Sigmoid colon (tissue), 7 donors: ENCODE results near the gene RNF212. TPM values are rescaled to one million over a fixed set of nuclear protein-coding genes. Genes with fewer than 3 reads are reported as not detected.

Experiments
- DNase-seq: peaks from one replicate; pipeline ENCODE4 v3.0.0-alpha.2; 2019
- H3K27ac ChIP-seq, 4 donors: fragments of 200-600 bp; sonication (generic); one replicate each; pipeline ENCODE4 v1.5.1; 2016 to 2019; ENCODE audit warnings: mild to moderate bottlenecking in 1 of 4
- H3K27me3 ChIP-seq, 3 donors: fragments of 200-600 bp; sonication (generic); one replicate each; pipeline ENCODE4 v1.5.1; 2019; ENCODE audit warnings: mild to moderate bottlenecking in 1 of 3
- H3K36me3 ChIP-seq, 4 donors: fragments of 200-600 bp; sonication (generic); one replicate each; pipeline ENCODE4 v1.5.1; 2016 to 2019
- H3K4me1 ChIP-seq, 4 donors: fragments of 200-600 bp; sonication (generic); one replicate each; pipeline ENCODE4 v1.5.1; 2017 to 2019
- H3K4me3 ChIP-seq, 4 donors: fragments of 200-600 bp; sonication (generic); one replicate each; pipeline ENCODE4 v1.5.1; 2017 to 2019; ENCODE audit warnings: mild to moderate bottlenecking in 2 of 4, moderate library complexity in 1 of 4
- H3K9me3 ChIP-seq, 4 donors: fragments of 200-600 bp in 3 of 4; sonication (generic) in 3 of 4; one replicate each; pipeline versions ENCODE4 v1.5.1 to v1.6.1; 2013 to 2019
- EP300 ChIP-seq, 4 donors: sonication (generic); formaldehyde crosslinking; IDR thresholded peaks; one replicate each; pipeline ENCODE4 v1.6.1; 2017; ENCODE audit warnings: antibody characterized with exemption in 4 of 4
- POLR2A ChIP-seq, 2 donors: fragments of 450-650 bp; IDR thresholded peaks; one replicate each; pipeline ENCODE4 v1.6.1; 2016; ENCODE audit warnings: antibody characterized with exemption in 2 of 2, mild to moderate bottlenecking in 2 of 2, moderate library complexity in 2 of 2
- POLR2AphosphoS5 ChIP-seq, 4 donors: sonication (generic); formaldehyde crosslinking; IDR thresholded peaks; one replicate each; pipeline ENCODE4 v1.6.1; 2017; ENCODE audit warnings: antibody characterized with exemption in 4 of 4
- WGBS, 2 donors: extraction: QIAGEN DNeasy Blood & Tissue Kit; methylation state at CpG; one replicate each; pipeline ENCODE4 v1.1.7; 2013; 5-methylcytosine and 5-hydroxymethylcytosine counted together
- intact Hi-C: fragments of 100-400 bp; cut with DNase I; formaldehyde crosslinking; loops from one replicate; pipeline ENCODE4 v1.15.1; 2023
- polyA plus RNA-seq, 3 donors: library from polyadenylated mRNA; stranded (reverse); fragments of 200-250 nt; gene quantifications; one replicate each; pipeline ENCODE4 v1.2.3, GENCODE V29; 2013
- total RNA-seq, 4 donors: library from RNA; depleted of rRNA; stranded (reverse); fragments of >200 nt; gene quantifications; one replicate each; pipeline ENCODE4 v1.1.0, GENCODE V29; 2016
- TF ChIP-seq, protein P1 (sequence below), 4 experiments: fragments of 450-650 bp in 3 of 4; fragments of 200-600 bp in 1 of 4; IDR thresholded peaks; one replicate each; pipeline ENCODE4 v1.5.1; 2016 to 2019; ENCODE audit warnings: antibody characterized with exemption in 4 of 4, mild to moderate bottlenecking in 3 of 4, moderate library complexity in 2 of 4
- donor health status: healthy with polysubstance abuse.
- donor health status: Bipolar disorder and iron deficiency.
- donor health status: healthy.

Gene RNF212
- total and polyA plus RNA-seq, 7 donors = 0.60 to 12.8 (median 4.0) TPM; not detected in 1

DNA sequence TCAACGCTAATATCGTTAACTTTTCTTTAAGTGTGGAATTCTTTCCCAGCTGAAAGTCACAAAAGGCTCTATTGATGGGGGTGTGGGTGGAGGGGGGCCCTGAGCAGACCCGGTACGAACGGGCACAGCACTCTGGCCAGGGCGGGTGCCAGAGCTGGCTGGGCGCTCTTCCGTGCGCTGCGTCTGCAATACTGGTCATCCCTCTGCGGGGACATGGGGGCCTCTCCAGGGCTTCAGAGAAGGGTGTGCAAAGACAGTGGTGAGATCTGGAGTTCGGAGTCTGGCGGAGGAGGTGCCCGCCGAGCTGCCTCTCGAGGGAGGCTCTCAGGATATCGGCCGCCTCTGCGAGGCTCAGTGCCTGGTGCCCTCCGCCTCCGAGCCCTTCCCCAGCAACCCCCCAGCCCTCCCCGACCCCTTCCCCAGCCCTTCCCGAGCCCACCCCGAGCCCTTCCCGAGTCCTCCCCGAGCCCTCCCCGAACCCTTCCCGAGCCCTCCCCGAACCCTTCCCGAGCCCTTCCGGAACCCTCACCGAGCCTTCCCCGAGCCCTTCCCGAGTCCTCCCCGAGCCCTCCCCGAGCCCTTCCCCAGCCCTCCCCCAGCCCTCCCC, 67.7 kb downstream of the RNF212 start:
- intact Hi-C loops = no loop called here
- peaks cover 4 to 42% (median 40%) of the 10 kb centered on the region in 4 donors for H3K4me1 ChIP-seq
- peaks cover 22 to 81% (median 48%) of the 10 kb centered on the region in 3 donors for H3K27me3 ChIP-seq
- no peaks in the 10 kb centered on the region for H3K9me3 ChIP-seq
- H3K36me3 ChIP-seq = no peaks in the 10 kb centered on the region
- DNase-seq = peak; percentile 63
- no peak overlapping the region for H3K27ac ChIP-seq
- no peak overlapping the region for H3K4me3 ChIP-seq
- TF ChIP-seq POLR2AphosphoS5 (IDR thresholded peaks at IDR 0.05) = no peak
- no peak for TF ChIP-seq POLR2A (IDR thresholded peaks at IDR 0.05)
- TF ChIP-seq, protein P1, sequence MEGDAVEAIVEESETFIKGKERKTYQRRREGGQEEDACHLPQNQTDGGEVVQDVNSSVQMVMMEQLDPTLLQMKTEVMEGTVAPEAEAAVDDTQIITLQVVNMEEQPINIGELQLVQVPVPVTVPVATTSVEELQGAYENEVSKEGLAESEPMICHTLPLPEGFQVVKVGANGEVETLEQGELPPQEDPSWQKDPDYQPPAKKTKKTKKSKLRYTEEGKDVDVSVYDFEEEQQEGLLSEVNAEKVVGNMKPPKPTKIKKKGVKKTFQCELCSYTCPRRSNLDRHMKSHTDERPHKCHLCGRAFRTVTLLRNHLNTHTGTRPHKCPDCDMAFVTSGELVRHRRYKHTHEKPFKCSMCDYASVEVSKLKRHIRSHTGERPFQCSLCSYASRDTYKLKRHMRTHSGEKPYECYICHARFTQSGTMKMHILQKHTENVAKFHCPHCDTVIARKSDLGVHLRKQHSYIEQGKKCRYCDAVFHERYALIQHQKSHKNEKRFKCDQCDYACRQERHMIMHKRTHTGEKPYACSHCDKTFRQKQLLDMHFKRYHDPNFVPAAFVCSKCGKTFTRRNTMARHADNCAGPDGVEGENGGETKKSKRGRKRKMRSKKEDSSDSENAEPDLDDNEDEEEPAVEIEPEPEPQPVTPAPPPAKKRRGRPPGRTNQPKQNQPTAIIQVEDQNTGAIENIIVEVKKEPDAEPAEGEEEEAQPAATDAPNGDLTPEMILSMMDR (IDR thresholded peaks at IDR 0.05) = no peak
- TF ChIP-seq EP300 (IDR thresholded peaks at IDR 0.05) = no peak
- 53 to 77% methylated on average over 36 of the region's 36 CpGs for whole genome bisulfite sequencing, 2 donors

DNA sequence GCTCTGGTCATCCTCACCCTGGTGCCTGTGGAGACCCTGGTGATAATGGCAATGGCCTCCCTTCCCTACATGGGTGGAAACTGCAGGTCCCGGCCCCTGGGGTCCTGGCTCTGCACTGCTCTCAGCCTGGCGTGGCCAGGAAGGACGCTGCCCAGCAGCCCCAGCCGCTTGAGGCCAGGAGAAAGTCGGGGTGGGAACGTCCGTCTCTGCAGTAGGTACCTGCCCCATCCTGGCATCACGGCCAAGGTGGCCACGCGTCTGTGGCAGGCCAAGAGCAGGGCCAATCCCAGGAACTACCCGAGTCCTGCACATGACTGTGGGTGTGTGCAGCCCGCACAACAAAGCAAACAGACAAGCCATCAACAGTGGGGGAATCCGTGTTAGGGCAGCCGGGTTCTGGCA, 68.2 kb downstream of the RNF212 start:
- intact Hi-C loops = no loop called here
- peaks cover 22 to 81% (median 50%) of the 10 kb centered on the region in 3 donors for H3K27me3 ChIP-seq

DNA sequence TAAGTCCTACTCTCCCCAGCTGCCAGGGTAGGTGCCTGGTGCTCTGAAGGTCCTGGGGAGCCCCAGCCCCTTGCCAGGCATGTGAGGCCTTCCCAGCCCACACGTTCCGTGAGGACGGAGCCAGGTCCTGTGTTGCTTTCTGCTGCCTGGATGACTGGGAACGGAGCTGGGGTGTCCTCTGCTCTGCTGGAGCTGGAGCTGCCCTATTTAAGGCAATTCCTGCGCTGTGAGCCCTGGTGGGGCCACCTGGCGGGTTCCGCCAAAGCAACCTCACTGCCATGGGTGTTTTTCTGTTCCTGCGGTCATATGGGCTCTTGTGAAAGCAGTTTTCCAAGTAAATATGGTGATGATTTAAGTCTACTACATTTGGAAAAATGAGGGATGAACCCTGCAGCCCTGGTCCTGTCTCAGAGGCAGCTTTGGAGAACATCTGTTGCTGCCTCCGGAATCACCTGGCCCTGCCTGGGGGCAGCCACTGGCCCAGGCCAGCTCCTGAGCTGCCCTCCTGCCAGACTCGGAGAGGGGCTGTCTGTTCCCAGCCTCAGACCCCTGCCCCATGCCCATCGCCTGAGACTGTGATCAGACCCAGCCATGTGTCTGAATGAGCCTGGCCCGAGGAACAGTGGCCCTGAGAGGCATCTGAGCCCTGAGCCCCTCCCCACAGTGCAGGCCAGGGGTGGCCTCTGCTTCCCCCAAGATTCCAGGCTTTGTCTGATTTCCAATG, 68.7 kb downstream of the RNF212 start:
- no peaks in the 10 kb centered on the region for H3K9me3 ChIP-seq
- no peaks in the 10 kb centered on the region for H3K36me3 ChIP-seq
- peaks cover 22 to 80% (median 50%) of the 10 kb centered on the region in 3 donors for H3K27me3 ChIP-seq
- intact Hi-C loops = no loop called here
- H3K27ac ChIP-seq = peak overlapping the region; percentile 30 to 64 (median 51)
- 82 to 89% methylated on average over 12 of the region's 12 CpGs for WGBS, 2 donors
- peak; percentile 64 for DNase-seq
- H3K4me3 ChIP-seq = no peak overlapping the region
- peaks cover 4 to 48% (median 44%) of the 10 kb centered on the region in 4 donors for H3K4me1 ChIP-seq
- TF ChIP-seq EP300 (IDR thresholded peaks at IDR 0.05) = no peak
- TF ChIP-seq POLR2AphosphoS5 (IDR thresholded peaks at IDR 0.05) = no peak
- TF ChIP-seq, protein P1 (IDR thresholded peaks at IDR 0.05) = no peak
- TF ChIP-seq POLR2A (IDR thresholded peaks at IDR 0.05) = no peak

More for the DNA sequence above, 68.2 kb downstream of the RNF212 start:
- Histone ChIP-seq H3K36me3 (no peaks in the 10 kb centered on the region), H3K9me3 (no peaks in the 10 kb centered on the region), H3K27ac (no peak overlapping the region), H3K4me1 (peaks cover 4 to 44% (median 42%) of the 10 kb centered on the region in 4 donors), H3K4me3 (no peak overlapping the region)
- TF ChIP-seq POLR2AphosphoS5 (IDR thresholded peaks at IDR 0.05) (no peak), POLR2A (IDR thresholded peaks at IDR 0.05) (no peak), EP300 (IDR thresholded peaks at IDR 0.05) (no peak)
- TF ChIP-seq, protein P1 (IDR thresholded peaks at IDR 0.05) = no peak
- 23 to 70% methylated on average over 14 of the region's 14 CpGs for WGBS, 2 donors
- DNase-seq = peak; percentile 62

DNA sequence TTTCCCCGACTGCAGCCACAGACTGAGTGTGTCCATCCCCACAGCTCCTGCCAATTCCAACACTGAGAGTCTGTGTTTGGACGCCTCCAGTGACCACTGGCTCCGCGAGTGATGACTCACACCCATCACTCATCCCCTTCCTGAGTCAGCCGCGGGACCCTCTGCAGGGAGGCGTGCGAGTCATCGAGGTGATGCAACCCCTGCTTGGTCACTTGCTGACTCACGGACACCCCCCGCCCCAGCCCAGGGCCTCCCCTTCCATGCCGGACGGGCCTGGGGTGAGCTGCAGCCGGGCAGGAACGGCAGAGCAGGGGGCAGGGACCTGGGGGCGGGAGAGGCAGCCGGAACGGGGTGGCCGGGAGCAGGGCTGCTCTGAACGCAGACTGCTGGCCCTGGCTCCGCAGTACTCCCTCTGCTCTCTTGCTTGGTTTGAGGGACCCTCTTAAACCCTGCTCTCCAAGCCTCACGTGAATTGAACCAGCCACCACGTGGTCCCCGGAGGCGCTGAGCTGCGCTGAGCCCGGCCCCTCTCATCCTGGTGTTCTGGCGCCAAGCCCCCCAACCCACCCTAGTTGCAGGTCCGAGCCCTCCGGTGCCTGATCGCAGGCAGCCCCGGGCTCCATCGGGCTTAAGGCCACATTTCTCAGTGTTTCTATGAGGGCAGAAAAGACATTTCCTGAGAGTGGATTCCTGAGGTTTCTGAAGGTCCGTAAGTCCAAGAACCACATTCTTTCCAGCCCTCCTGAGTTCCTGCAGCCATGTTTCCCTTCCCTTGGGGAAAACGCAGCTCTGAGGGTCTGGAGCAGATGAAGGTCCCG, 69.5 kb downstream of the RNF212 start:
- Histone ChIP-seq H3K27me3 (peaks cover 22 to 81% (median 46%) of the 10 kb centered on the region in 3 donors), H3K27ac (peak overlapping the region; percentile 30 to 64 (median 51)), H3K4me1 (peaks cover 4 to 51% (median 45%) of the 10 kb centered on the region in 4 donors), H3K36me3 (no peaks in the 10 kb centered on the region), H3K9me3 (no peaks in the 10 kb centered on the region), H3K4me3 (peak overlapping the region in 1 of 4 donors; percentile 9)
- peak; percentile 97 for DNase-seq
- TF ChIP-seq POLR2AphosphoS5 (IDR thresholded peaks at IDR 0.05) (peak in 3 of 4 donors; percentile 36 to 73 (median 69)), POLR2A (IDR thresholded peaks at IDR 0.05) (no peak)
- intact Hi-C loops = no loop called here
- WGBS, 2 donors = 28 to 36% methylated on average over 36 of the region's 36 CpGs
